Measurements from ENCODE around the gene FOXA2.

Gene FOXA2

GRCh38 chr20:22562620-22563019 lies 21.8 kb downstream of the FOXA2 start:
- H3K4me3 ChIP-seq (ENCODE audit: low read depth, low read length) = no peak overlapping the region
- DNase-seq (ENCODE audit: low read depth) = no peak
- in situ Hi-C loops (cut with HindIII; ENCODE audit: low sequenced_read_pairs) = no loop called here
- no peak for TF ChIP-seq CTCF (IDR thresholded peaks at IDR 0.05; ENCODE audit: low read depth, low read length, missing control alignments)

- H3K4me3 ChIP-seq (ENCODE audit: low read depth, low read length) = no peak overlapping the region
- in situ Hi-C loops (cut with HindIII; ENCODE audit: low sequenced_read_pairs) = no loop called here
- no peak for TF ChIP-seq CTCF (IDR thresholded peaks at IDR 0.05; ENCODE audit: low read depth, low read length, missing control alignments)
- no peak for DNase-seq (ENCODE audit: low read depth)
Observed at GRCh38 chr20:22561965-22562577, 22.3 kb downstream of the FOXA2 start.

GRCh38 chr20:22560817-22561216 lies 23.6 kb downstream of the FOXA2 start:
- no peak overlapping the region for H3K4me3 ChIP-seq (ENCODE audit: low read depth, low read length)
- no peak for TF ChIP-seq CTCF (IDR thresholded peaks at IDR 0.05; ENCODE audit: low read depth, low read length, missing control alignments)
- in situ Hi-C loops (cut with HindIII; ENCODE audit: low sequenced_read_pairs) = no loop called here

GRCh38 chr20:22559711-22560318 lies 24.6 kb downstream of the FOXA2 start:
- no peak for DNase-seq (ENCODE audit: low read depth)
- H3K4me3 ChIP-seq (ENCODE audit: low read depth, low read length) = no peak overlapping the region
- TF ChIP-seq CTCF (IDR thresholded peaks at IDR 0.05; ENCODE audit: low read depth, low read length, missing control alignments) = no peak
- in situ Hi-C loops (cut with HindIII; ENCODE audit: low sequenced_read_pairs) = no loop called here

More at GRCh38 chr20:22560817-22561216, 23.6 kb downstream of the FOXA2 start:
- no peak for DNase-seq (ENCODE audit: low read depth)

GRCh38 chr20:22557403-22558276 lies 26.7 kb downstream of the FOXA2 start:
- in situ Hi-C loops (cut with HindIII; ENCODE audit: low sequenced_read_pairs) = no loop called here
- no peak for DNase-seq (ENCODE audit: low read depth)
- no peak overlapping the region for H3K4me3 ChIP-seq (ENCODE audit: low read depth, low read length)
- TF ChIP-seq CTCF (IDR thresholded peaks at IDR 0.05; ENCODE audit: low read depth, low read length, missing control alignments) = no peak

GRCh38 chr20:22556565-22557056 lies 27.8 kb downstream of the FOXA2 start:
- no peak for DNase-seq (ENCODE audit: low read depth)
- no peak for TF ChIP-seq CTCF (IDR thresholded peaks at IDR 0.05; ENCODE audit: low read depth, low read length, missing control alignments)
- in situ Hi-C loops (cut with HindIII; ENCODE audit: low sequenced_read_pairs) = no loop called here
- H3K4me3 ChIP-seq (ENCODE audit: low read depth, low read length) = no peak overlapping the region

Data from astrocyte of the cerebellum (primary cell).